ENCODE data around the gene ARHGDIG. TPM values are rescaled to one million over a fixed set of nuclear protein-coding genes. Genes with fewer than 3 reads are reported as not detected.
A peak's percentile ranks its signal among the peaks of the same experiment; 100 is the strongest.

Gene ARHGDIG
- total RNA-seq: 10 to 100 TPM in 1 of 4 donors, 1 to 10 TPM in 2, not detected in 1; 2.3 to 12.2 (median 5.9) TPM

DNA sequence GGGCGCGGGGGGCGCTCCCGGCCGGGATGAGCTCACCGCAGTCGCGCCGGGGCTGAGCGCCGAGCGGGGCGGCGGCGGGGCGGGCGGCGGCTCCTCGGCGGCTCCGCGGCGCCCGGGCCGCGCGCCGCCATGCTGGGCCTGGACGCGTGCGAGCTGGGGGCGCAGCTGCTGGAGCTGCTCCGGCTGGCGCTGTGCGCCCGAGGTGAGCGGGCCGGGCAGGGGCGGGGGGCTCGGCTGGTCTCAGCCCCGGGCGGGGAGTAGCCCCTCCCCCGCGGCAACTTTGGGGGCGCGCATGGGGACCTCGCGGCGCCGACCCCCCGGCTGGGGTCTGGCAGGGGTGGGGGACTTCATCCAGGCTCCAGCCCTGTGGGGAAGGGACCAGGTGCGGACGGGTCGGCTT, at the start of gene ARHGDIG:
Gene ARHGDIG, plus strand, starts transcription at position 40 of the 400 bp plus-strand sequence. Its CDS starts 90 bp downstream, at position 130.
- TF ChIP-seq, protein P1, sequence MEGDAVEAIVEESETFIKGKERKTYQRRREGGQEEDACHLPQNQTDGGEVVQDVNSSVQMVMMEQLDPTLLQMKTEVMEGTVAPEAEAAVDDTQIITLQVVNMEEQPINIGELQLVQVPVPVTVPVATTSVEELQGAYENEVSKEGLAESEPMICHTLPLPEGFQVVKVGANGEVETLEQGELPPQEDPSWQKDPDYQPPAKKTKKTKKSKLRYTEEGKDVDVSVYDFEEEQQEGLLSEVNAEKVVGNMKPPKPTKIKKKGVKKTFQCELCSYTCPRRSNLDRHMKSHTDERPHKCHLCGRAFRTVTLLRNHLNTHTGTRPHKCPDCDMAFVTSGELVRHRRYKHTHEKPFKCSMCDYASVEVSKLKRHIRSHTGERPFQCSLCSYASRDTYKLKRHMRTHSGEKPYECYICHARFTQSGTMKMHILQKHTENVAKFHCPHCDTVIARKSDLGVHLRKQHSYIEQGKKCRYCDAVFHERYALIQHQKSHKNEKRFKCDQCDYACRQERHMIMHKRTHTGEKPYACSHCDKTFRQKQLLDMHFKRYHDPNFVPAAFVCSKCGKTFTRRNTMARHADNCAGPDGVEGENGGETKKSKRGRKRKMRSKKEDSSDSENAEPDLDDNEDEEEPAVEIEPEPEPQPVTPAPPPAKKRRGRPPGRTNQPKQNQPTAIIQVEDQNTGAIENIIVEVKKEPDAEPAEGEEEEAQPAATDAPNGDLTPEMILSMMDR (IDR thresholded peaks at IDR 0.05): no peak
- DNase-seq (ENCODE audit: low spot score) (no peak), ATAC-seq (ENCODE audit: low FRiP score) (peak; percentile 22)

DNA sequence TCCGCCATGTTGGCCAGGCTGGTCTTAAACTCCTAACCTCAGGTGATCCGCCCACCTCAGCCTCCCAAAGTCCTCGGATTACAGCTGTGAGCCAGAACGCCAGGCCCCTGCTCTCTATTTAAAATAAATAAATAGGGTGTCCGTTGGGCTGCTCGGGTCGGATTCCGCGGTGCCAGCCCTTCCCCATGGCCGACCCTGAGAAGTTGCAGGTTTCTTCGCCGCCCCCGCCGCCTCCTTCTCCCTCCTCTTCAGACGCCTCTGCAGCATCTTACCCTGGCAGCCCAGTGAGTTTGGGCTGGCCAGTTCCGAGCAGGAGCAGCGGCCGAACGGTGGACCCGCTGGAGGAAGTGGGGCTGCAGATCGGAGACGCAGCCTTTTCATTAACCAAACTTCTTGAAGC, 49.4 kb upstream of the ARHGDIG start:
- TF ChIP-seq, protein P1 (IDR thresholded peaks at IDR 0.05): no peak
- ATAC-seq (ENCODE audit: low FRiP score) (no peak), DNase-seq (ENCODE audit: low spot score) (no peak)

GRCh38 chr16:234468-235305, 45.7 kb upstream of the ARHGDIG start, which contains the start of gene FAM234A:
Gene FAM234A, plus strand, starts transcription at chr16:234821. Its CDS starts 19,593 bp downstream, at chr16:254414.
- ATAC-seq (ENCODE audit: low FRiP score) (peak; percentile 92), DNase-seq (ENCODE audit: low spot score) (peak; percentile 91)
- TF ChIP-seq, protein P1 (IDR thresholded peaks at IDR 0.05): no peak

GRCh38 chr16:239948-240277, 40.5 kb upstream of the ARHGDIG start:
- ATAC-seq (ENCODE audit: low FRiP score) (no peak), DNase-seq (ENCODE audit: low spot score) (no peak)
- TF ChIP-seq, protein P1 (IDR thresholded peaks at IDR 0.05): no peak

- DNase-seq (ENCODE audit: low spot score): no peak
- no peak for ATAC-seq (ENCODE audit: low FRiP score)
- TF ChIP-seq, protein P1 (IDR thresholded peaks at IDR 0.05): no peak
Observed at GRCh38 chr16:240559-240958, 39.8 kb upstream of the ARHGDIG start.

- DNase-seq (ENCODE audit: low spot score) (no peak), ATAC-seq (ENCODE audit: low FRiP score) (no peak)
- TF ChIP-seq, protein P1 (IDR thresholded peaks at IDR 0.05): no peak
Observed at GRCh38 chr16:242281-242680, 38.1 kb upstream of the ARHGDIG start.

DNA sequence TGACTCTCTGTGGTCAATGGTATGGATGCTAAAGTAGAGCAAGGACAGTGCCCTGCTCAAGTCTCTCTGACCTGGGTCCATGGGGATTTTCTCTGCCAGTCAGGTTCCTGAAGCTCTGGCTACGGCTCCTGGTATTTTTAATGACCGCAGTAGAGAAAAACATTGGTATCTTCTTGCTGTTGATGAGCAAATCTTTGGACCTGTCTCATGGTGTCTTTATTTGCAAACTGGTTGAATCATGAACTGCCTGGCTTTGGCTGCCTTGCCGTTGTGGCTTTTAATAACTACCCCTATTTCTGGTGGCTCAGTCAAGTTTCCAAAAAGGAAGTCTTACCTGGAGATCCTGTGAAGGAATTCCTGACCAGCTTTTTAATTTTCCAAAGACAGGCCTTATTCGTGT, 37.0 kb upstream of the ARHGDIG start:
- TF ChIP-seq, protein P1 (IDR thresholded peaks at IDR 0.05): no peak
- ATAC-seq (ENCODE audit: low FRiP score) (no peak), DNase-seq (ENCODE audit: low spot score) (no peak)

All from omental fat pad (tissue), 4 donors.